OCI-LY7 (cell line): ENCODE measurements around the gene PPP1R10.

Experiments used
- CTCF ChIP-seq: fragments of 200-600 bp; sonication (generic); conservative IDR thresholded peaks from 2 replicates; pipeline ENCODE4 v1.5.1; 2014; ENCODE audit warnings: mild to moderate bottlenecking, antibody characterized with exemption, low read length, moderate library complexity, mixed read lengths
- EZH2phosphoT487 ChIP-seq: fragments of 200-600 bp; sonication (generic); IDR thresholded peaks from 2 replicates; pipeline ENCODE4 v1.6.1; 2018; ENCODE audit warnings: low read depth, borderline replicate concordance, mild to moderate bottlenecking, mixed run types, antibody characterized with exemption, low read length, moderate library complexity, mixed read lengths

GRCh38 chr6:30560930-30561329 is 56.1 kb downstream of the PPP1R10 start:
- TF ChIP-seq CTCF = no peak
- no peak for TF ChIP-seq EZH2phosphoT487
